HUES48 (cell line): ENCODE measurements around the gene FEM1B.

Experiments
- H3K27ac ChIP-seq: one replicate; pipeline ENCODE4 v1.7.0; 2013; ENCODE audit warnings: low read depth, low read length, inconsistent platforms
- H3K27me3 ChIP-seq: 2 replicates; pipeline ENCODE4 v1.6.1; 2013; ENCODE audit warnings: mild to moderate bottlenecking, low read length; ENCODE audit not compliant: control insufficient read depth, insufficient read depth
- H3K36me3 ChIP-seq: 2 replicates; pipeline ENCODE4 v1.6.1; 2013; ENCODE audit warnings: low read length; ENCODE audit not compliant: control insufficient read depth, insufficient read depth
- H3K4me1 ChIP-seq: 2 replicates; pipeline ENCODE4 v1.6.1; 2013; ENCODE audit warnings: mild to moderate bottlenecking, low read length; ENCODE audit not compliant: control insufficient read depth, insufficient read depth
- H3K4me3 ChIP-seq: 2 replicates; pipeline ENCODE4 v1.5.1; 2013; ENCODE audit warnings: mild to moderate bottlenecking, low read depth, low read length
- H3K9ac ChIP-seq: 2 replicates; pipeline ENCODE4 v1.6.1; 2013; ENCODE audit warnings: mild to moderate bottlenecking, low read depth, low read length, moderate library complexity
- H3K9me3 ChIP-seq: 2 replicates; pipeline ENCODE4 v1.6.1; 2013; ENCODE audit warnings: low read length; ENCODE audit not compliant: control insufficient read depth, insufficient read depth

Gene FEM1B

DNA sequence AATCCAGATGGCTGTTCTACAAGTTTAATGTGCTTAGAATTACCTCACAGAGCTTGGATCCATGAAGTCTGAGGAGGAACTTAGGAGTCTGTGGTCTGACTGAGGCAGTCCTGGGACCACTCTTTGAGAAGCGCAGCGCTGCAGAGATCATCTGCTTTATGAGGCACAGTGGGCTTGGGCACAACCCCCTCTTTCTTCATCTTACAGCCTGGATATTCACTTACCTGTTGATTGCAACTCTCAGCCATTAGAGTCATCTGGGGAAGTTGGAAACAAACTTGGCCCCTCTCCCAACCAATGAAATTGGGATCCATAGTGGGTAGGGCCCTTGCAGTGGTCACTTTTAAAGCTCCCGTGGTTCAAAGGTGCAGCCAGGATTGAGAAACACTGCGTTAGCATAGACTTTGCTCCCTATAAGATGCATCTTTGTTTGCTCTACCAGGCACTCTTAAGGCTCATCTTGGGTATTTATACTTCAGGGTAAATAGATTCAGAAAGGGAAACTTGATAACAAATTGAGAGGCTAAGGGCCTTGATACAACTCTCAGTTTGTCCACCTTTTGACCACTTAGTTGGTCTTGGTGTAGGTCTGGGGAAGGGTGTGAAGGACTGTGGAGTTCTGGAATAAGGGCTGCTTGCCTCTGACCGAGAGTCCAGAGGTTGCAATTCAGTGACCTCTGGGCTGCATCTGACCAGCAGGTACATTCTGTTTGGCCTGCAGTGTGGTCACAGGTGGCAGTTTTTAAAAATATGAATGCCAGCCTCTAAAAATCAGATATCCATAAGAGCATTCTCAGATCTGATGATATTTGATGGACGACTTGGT is 22.8 kb downstream of the FEM1B start:
- H3K4me1 ChIP-seq, result peaks cover 15% of the 10 kb centered on the region
- peaks cover 8% of the 10 kb centered on the region; the same call in 1 of the 2 replicates for H3K36me3 ChIP-seq
- H3K9me3 ChIP-seq, result no peaks in the 10 kb centered on the region
- H3K4me3 ChIP-seq, result no peak overlapping the region
- no peaks in the 10 kb centered on the region for H3K27me3 ChIP-seq
- no peak overlapping the region for H3K9ac ChIP-seq
- H3K27ac ChIP-seq, result no peak overlapping the region

DNA sequence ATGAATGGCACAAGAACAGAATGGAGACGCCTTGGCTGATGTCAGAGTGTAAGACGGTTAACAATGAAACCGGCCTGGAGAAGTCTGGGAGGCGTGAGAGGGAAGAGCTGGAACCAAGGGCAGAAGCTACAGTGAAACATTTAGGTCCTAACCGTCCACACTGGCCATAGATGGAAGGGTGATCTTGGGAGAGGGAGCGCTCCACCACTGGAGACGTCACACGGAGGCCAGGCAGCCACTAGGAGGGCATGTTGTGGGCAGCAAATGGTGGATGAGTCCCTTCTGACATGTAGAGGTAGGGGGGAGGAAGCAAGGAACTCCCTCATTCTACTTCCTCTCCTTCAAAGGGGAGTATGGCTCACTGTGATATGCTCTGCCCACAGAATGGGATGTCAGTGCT is 23.8 kb downstream of the FEM1B start:
- Histone ChIP-seq H3K36me3 (peaks cover 8% of the 10 kb centered on the region; the same call in 1 of the 2 replicates), H3K27me3 (no peaks in the 10 kb centered on the region), H3K4me1 (peaks cover 19% of the 10 kb centered on the region), H3K27ac (no peak overlapping the region), H3K9ac (no peak overlapping the region), H3K4me3 (no peak overlapping the region), H3K9me3 (no peaks in the 10 kb centered on the region)

DNA sequence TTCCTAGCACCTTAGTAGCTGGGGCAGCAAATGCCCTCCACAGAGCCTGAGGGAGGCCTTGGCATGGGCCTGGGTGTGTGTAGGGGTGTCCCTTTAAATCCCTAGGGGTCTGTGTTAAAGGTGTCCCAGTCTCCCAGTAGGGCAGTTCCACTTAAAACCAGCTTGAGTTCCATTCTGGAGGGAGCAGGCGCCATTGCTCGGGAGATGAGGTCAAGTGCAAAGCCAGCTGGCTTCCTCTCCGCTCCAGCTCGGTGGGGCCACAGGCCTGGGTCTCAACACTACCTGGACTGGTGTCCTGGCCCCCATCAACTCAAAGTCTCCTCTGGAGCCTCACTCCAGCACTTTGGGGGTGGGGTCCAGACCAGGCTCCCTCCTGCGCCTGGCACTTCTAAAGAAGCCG is 25.2 kb downstream of the FEM1B start:
- Histone ChIP-seq H3K36me3 (peaks cover 5% of the 10 kb centered on the region; the same call in 1 of the 2 replicates), H3K27ac (no peak overlapping the region), H3K4me1 (peaks cover 27% of the 10 kb centered on the region), H3K9me3 (no peaks in the 10 kb centered on the region), H3K9ac (no peak overlapping the region), H3K27me3 (no peaks in the 10 kb centered on the region), H3K4me3 (no peak overlapping the region)

DNA sequence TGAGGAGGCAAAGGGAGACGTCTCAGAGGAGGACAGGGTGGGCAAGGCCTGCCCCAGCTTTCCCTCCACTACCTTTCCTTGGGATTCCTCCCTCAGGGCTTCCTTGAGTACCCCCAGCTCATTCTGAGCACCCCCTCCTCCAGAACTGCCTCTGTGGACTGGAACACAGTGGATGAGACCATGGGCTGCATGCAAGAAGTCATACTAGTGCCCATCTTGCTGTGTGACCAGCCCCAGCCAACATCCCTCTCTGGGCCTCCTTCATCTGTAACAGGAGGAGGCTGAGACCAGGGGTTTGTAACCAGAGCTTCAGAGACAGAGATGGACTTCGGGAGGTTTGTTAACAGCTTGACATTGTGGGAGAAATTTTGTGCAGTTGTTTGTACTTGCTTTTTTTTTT is 25.6 kb downstream of the FEM1B start:
- Histone ChIP-seq H3K9ac (no peak overlapping the region), H3K4me1 (peaks cover 28% of the 10 kb centered on the region), H3K9me3 (no peaks in the 10 kb centered on the region), H3K27ac (no peak overlapping the region), H3K4me3 (no peak overlapping the region), H3K36me3 (peaks cover under 1% of the 10 kb centered on the region; the same call in 1 of the 2 replicates), H3K27me3 (no peaks in the 10 kb centered on the region)

DNA sequence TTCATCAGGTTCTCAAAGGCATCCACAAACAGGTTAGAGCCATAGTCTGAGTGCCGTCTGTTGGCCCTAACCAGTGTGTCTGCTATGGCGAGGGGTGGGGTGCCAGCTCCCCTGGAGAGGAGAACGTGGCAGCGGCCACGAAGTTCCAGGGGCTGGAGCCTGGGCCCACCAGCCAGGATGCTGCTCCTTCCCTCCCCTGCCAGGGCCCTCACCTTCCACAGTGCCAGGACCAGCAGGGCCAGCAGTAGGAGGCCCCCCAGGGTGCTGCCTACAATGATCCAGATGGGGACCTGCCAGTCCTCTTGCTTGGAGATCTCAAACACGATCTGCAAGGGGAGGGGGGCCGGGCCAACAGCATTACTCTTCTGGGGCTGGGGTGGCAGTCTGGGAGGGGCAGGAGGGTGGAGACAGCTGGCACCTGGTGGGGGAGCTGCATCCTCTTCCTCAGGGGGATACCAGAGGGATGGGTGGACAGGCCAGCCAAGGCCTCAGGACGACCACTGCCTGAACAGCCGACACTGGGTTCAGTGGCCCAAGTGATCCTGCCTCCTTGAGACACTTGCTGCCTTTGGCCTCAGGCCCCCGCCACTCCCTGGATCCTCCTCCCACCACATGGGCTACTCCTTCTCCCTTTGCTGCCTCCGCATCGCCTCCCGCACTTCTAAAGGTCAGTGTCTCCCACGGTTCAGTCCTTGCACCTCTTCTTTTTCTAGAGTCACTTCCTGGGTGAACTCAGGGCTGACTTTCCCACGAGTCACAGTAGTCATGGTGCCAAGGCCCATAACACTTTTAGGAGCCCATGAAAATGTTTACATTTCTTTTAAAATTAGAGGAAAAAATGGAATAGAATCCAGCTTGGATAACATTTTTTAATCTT is 26.3 kb downstream of the FEM1B start:
- H3K27ac ChIP-seq, result no peak overlapping the region

DNA sequence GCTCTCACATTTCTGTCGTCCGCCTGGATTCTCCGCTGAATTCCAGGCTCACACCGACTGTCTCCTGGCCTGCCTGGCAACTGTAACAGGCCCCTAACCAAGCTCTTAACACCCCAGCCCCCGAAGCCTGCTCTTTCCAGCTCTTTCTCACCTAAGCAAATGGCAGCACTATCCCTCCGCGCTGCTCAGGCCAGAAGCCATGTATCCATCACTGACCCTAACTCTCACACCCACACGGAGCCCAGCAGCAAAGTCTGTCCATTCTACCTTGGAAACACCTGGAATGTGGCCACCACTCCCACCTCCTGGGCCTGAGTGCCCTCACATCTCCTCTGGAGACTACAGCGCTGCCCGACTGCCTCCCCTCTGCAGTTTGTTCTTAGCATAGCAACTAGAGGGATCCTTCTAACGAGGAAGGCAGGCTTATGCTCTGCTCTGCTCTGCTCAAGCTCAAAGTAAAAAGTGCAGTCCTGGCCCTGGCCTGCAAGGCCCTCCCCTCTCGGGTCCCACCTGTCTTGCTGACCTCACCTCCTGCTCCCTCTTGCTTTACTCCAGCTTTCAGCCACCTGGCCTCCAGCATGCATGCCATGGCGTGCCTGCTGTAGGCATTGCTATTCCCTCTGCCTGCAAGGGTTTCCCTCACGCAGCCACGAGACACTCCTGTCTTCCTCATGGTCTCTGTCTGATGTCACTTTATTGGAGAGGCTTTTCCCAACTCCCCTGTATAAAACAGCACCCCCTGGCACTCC is 27.2 kb downstream of the FEM1B start:
- Histone ChIP-seq H3K9ac (no peak overlapping the region), H3K4me3 (no peak overlapping the region), H3K9me3 (no peaks in the 10 kb centered on the region), H3K27me3 (no peaks in the 10 kb centered on the region), H3K36me3 (no peaks in the 10 kb centered on the region), H3K27ac (peak overlapping the region; percentile 54), H3K4me1 (peaks cover 28% of the 10 kb centered on the region)

More for the DNA sequence above, 26.3 kb downstream of the FEM1B start:
- peaks cover 28% of the 10 kb centered on the region for H3K4me1 ChIP-seq
- no peaks in the 10 kb centered on the region for H3K27me3 ChIP-seq
- H3K9me3 ChIP-seq, result no peaks in the 10 kb centered on the region
- H3K36me3 ChIP-seq, result no peaks in the 10 kb centered on the region; the same call in 1 of the 2 replicates
- H3K4me3 ChIP-seq, result no peak overlapping the region
- no peak overlapping the region for H3K9ac ChIP-seq

DNA sequence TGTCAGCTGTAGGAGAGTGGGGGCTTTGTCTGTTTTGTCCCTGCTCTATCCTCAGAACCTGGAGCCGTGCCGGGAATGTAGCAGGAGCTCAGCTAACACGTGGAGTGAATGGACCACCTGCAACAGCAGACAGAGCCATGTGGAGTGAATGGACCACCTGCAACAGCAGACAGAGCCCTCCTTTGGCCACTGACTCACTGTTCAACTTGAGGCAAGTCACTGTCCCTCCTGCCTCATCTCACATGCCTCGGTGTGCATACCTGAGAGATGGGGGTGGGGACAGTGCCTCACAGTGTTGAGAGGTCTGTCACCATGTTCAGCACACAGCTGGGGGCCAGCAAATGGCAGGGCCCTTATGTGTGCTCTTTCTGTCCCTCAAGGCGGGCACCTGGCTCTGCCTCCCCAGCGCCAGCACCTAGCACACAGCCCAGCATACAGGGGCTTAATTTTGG is 27.9 kb downstream of the FEM1B start:
- Histone ChIP-seq H3K4me3 (no peak overlapping the region), H3K27me3 (no peaks in the 10 kb centered on the region), H3K27ac (no peak overlapping the region), H3K4me1 (peaks cover 28% of the 10 kb centered on the region), H3K36me3 (no peaks in the 10 kb centered on the region), H3K9ac (no peak overlapping the region), H3K9me3 (no peaks in the 10 kb centered on the region)

DNA sequence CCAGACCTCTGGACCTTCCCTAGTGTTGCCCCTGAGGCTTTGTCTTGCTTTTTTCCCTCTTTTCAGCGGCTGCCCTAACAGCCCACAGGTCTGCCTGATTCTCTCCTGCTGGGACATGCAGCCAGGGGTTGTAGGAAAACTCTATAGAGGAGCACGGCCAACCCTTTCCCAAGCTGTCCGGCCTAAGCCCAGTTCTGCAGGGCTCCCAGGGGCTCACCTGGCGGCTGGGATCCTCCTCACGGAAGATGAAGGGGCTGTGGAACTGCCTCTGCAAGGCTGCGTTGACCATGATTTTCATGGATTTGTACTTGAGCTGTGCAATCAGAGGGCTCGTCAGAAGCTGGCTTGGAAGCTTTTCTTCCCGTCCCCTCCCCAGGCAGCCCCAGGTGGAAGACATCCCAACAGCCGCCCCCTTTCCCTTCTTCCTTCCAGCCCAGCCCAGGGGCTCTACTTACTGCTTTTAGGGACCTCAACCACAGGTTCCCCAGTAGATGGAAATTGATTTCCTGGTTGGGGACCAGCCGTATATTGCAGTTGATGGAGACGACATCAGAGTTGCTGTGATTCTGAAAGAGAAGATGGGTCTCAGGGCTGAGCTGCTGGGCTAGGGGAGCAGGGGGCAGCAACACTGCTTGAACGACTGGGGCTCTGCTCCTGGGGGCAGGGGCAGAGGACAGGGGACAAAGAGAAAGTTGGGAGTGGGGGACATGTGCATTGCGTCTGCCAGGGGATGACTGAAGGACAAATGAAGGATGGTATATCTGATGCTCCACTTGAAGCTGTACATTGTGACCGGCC is 29.8 kb downstream of the FEM1B start:
- no peak overlapping the region for H3K4me3 ChIP-seq
- peaks cover 28% of the 10 kb centered on the region for H3K4me1 ChIP-seq

DNA sequence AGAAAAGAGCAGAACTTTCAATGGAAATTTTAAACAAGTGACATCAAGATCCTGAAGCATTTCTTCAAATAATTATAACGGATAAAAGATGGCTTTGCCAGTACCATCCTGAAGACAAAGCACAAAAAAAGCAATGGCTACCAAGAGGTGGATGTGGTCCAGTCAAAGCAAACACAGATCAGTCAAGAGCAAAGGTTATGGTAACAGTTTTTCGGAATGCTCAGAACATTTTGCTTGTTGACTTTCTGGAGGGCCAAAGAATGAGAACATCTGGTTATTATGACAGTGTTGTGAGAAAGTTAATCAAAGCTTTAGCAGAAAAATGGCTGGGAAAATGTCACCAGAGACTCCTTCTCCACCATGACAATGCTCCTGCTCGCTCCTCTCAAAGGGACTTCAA is 31.5 kb downstream of the FEM1B start:
- no peak overlapping the region for H3K9ac ChIP-seq
- no peak overlapping the region for H3K27ac ChIP-seq
- H3K4me3 ChIP-seq, result no peak overlapping the region
- H3K27me3 ChIP-seq, result no peaks in the 10 kb centered on the region
- H3K36me3 ChIP-seq, result no peaks in the 10 kb centered on the region
- no peaks in the 10 kb centered on the region for H3K9me3 ChIP-seq
- peaks cover 26% of the 10 kb centered on the region for H3K4me1 ChIP-seq

More for the DNA sequence above, 29.8 kb downstream of the FEM1B start:
- H3K27me3 ChIP-seq, result no peaks in the 10 kb centered on the region
- no peaks in the 10 kb centered on the region for H3K9me3 ChIP-seq
- no peak overlapping the region for H3K9ac ChIP-seq
- no peaks in the 10 kb centered on the region for H3K36me3 ChIP-seq
- H3K27ac ChIP-seq, result peak overlapping the region; percentile 26

DNA sequence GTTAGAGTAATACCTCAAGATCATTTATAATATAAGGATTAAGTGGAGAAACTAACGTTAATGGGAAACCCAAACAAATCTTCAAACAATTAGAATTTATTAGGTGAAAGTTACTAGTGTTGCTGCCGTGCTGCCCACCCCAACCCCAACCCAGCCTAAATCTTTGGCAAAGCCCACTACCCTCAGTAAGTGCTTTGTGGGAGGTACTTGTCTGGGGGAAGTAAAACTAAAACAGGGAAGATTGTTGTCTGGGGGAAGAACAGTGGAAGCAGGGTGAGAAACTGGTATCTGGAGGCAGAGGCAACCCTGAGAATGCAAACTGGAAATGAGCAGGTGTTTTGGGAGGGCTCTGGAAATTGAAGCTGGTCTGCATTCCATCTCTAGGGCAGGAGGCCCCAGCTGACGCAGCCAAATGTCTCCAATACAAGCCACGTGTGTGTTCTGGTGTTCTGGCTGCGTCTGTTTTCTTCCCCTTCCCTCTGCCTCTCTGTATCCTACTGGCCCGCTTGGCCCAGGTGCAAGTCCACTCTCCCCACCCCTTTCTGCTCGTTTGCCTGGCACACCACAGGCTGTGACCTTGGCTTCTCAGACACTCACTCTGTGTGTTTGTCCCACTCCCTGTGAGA is 32.7 kb downstream of the FEM1B start:
- Histone ChIP-seq H3K4me1 (peaks cover 14% of the 10 kb centered on the region), H3K9me3 (no peaks in the 10 kb centered on the region), H3K27ac (no peak overlapping the region), H3K9ac (no peak overlapping the region), H3K4me3 (no peak overlapping the region), H3K27me3 (no peaks in the 10 kb centered on the region), H3K36me3 (no peaks in the 10 kb centered on the region)
